GM12891 (cell line): ENCODE measurements around the gene ARSB.

Experiments used
- DNase-seq: peaks from one replicate; pipeline ENCODE4 v3.0.0; 2011; ENCODE audit warnings: low spot score; ENCODE audit not compliant: insufficient read length
- FAIRE-seq: peaks from 2 replicates; lab custom pipeline; 2011; peaks lifted over from hg19 to GRCh38; lab: Jason Lieb, UNC
- PAX5 ChIP-seq: IDR thresholded peaks from 2 replicates; pipeline ENCODE4 v1.6.1; 2011; ENCODE audit warnings: low read length, moderate library complexity, mild to moderate bottlenecking; ENCODE audit not compliant: insufficient read depth, severe bottlenecking
- POLR2A ChIP-seq: IDR thresholded peaks from 2 replicates; pipeline ENCODE4 v1.6.1; 2011; ENCODE audit warnings: low read depth, low read length, control low read depth
- POLR2AphosphoS5 ChIP-seq: IDR thresholded peaks from 2 replicates; pipeline ENCODE4 v1.6.1; 2011; ENCODE audit warnings: low read depth, low read length, control low read depth
- POU2F2 ChIP-seq: IDR thresholded peaks from 2 replicates; pipeline ENCODE4 v1.6.1; 2011; ENCODE audit warnings: low read depth, mild to moderate bottlenecking, control low read depth, low read length, moderate library complexity
- SPI1 ChIP-seq: IDR thresholded peaks from 2 replicates; pipeline ENCODE4 v1.6.1; 2011; ENCODE audit warnings: low read depth, low read length, control low read depth
- TAF1 ChIP-seq: IDR thresholded peaks from 2 replicates; pipeline ENCODE4 v1.6.1; 2011; ENCODE audit warnings: low read depth, low read length, control low read depth

The ARSB gene

GRCh38 chr5:78979909-78980308, 5.2 kb downstream of the ARSB start:
- DNase-seq (no peak), FAIRE-seq (no peak)
- TF ChIP-seq POU2F2 (no peak), POLR2A (no peak), POLR2AphosphoS5 (no peak), TAF1 (no peak), SPI1 (peak; percentile 85)

- DNase-seq (no peak), FAIRE-seq (peak; percentile 71)
- TF ChIP-seq POLR2AphosphoS5 (no peak), SPI1 (no peak), POU2F2 (no peak)
These were observed 5.9 kb downstream of the ARSB start for GRCh38 chr5:78979117-78979742.

GRCh38 chr5:78975035-78975434, 10.1 kb downstream of the ARSB start:
- DNase-seq: no peak
- TF ChIP-seq POLR2AphosphoS5 (no peak), POLR2A (no peak), POU2F2 (no peak), TAF1 (no peak), PAX5 (no peak), SPI1 (no peak)
- FAIRE-seq: no peak

DNA sequence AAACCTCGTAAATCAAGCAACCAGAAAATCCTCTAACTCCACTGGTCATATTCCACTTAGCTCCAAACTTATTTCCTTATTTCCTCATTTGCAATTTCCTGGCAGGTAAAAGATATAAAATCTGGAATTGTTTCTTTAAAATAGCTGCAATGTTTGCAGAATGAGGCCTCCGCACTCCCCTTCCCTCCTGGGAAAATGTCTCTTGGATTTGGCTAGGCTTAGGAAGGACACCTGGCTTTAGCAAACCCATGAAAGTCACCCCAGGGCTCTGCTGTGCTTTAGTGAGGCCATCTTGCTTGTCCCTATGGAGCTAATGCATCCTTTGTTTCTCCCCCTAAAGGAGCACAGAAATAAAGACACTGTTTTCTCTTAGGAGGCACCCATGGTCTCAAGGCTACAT, 10.5 kb downstream of the ARSB start:
- TF ChIP-seq POU2F2: no peak
- FAIRE-seq (no peak), DNase-seq (no peak)

DNA sequence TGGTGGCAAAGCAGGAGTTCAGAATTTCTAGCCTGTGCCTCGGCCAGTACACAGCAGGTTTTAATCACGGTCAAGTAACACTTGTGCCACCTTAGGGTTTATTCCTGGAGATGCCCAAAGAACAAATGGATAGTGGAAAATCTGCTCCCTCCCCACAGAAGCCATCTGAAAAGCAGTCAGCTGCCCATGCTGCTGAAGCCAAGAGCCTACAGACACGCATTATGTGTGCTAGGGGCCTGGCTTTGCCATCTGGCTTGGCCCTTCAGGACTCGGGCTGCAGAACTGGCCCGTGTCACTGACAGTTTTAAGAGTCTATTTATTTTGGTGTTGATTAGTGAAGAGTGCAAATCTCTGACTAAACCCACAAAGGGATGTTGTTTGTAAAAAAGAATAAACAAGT, 11.1 kb downstream of the ARSB start:
- TF ChIP-seq POLR2AphosphoS5 (no peak), PAX5 (no peak), SPI1 (no peak), POLR2A (no peak), POU2F2 (no peak), TAF1 (no peak)
- no peak for DNase-seq
- FAIRE-seq: no peak

GRCh38 chr5:78972654-78973428, 12.3 kb downstream of the ARSB start:
- FAIRE-seq: no peak
- no peak for DNase-seq
- TF ChIP-seq POLR2A: no peak

- FAIRE-seq (no peak), DNase-seq (no peak)
- no peak for TF ChIP-seq PAX5
- TF ChIP-seq POLR2A: no peak
- TF ChIP-seq SPI1: no peak
- no peak for TF ChIP-seq POU2F2
- TF ChIP-seq TAF1: no peak
- no peak for TF ChIP-seq POLR2AphosphoS5
These were observed 13.1 kb downstream of the ARSB start for GRCh38 chr5:78971998-78972397.

DNA sequence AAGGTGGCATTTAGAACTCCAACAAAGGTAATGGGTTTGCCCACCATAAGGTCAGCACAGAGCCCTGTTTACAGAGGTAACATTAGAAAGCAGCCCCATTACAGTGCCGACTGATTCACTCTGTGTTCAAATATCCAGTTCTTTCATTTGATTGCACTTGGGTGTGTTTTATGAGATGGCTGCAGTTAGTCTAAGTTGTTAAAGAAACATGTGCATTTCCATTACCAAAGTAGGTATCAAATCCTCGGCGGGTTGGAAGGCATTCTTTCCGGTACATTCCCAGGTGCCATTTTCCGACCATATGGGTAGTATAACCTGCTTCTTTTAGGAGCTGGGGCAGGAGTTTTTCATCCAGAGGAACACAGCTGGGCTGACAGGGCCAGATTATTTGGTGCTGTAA, 16.3 kb downstream of the ARSB start:
- FAIRE-seq: no peak
- TF ChIP-seq POLR2AphosphoS5 (no peak), POLR2A (no peak), TAF1 (no peak), SPI1 (no peak), POU2F2 (no peak), PAX5 (no peak)
- DNase-seq: no peak

GRCh38 chr5:78964889-78965288, 20.2 kb downstream of the ARSB start:
- DNase-seq: no peak
- TF ChIP-seq POU2F2: no peak
- TF ChIP-seq TAF1: no peak
- TF ChIP-seq SPI1: peak; percentile 21; the same call in 1 of the 2 replicates
- no peak for TF ChIP-seq POLR2A
- peak; percentile 74 for FAIRE-seq

DNA sequence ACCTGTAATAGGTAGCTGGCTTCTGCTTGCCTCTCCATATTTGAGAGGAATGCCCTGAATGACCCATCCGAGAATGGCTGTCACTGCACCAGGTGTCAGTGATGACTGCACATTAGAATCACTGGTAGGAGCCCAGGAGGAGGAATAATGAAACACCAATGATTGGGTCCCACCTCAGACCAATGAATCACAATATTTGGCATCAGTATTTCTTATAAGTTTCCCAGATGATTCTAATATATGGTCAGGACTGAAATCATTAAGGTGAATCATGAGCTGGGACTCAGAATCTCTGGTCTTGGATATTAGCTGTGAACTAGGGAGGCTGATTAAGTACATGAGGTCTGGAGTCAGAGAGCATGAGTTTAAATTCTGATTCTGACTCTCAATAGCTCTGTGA, 23.4 kb downstream of the ARSB start:
- FAIRE-seq (peak; percentile 41), DNase-seq (no peak)

DNA sequence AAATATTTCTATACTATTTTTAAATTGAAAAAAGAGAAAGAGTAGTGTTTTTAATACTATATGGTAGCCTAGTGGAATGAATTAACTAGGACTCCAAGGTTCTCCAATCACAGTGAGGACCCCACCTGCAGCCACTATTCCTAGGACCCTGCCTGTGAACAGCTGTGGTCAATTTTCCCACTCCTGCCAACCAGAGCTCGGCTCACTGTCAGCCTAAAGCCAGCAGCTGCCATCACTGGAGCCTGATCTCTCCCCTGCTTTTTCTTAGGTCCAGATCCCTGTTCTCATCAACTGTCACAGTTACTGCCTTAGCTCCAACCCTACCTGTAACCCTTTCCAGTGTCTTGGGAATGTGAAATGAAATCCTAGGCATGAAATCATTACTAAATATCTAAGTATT, 25.3 kb downstream of the ARSB start:
- FAIRE-seq: no peak

More for the DNA sequence above, 23.4 kb downstream of the ARSB start:
- TF ChIP-seq POLR2A (no peak), POU2F2 (no peak), SPI1 (no peak), POLR2AphosphoS5 (no peak), TAF1 (no peak), PAX5 (no peak)

More for the DNA sequence above, 25.3 kb downstream of the ARSB start:
- TF ChIP-seq SPI1 (no peak), POLR2A (no peak), PAX5 (no peak), TAF1 (no peak), POU2F2 (no peak), POLR2AphosphoS5 (no peak)
- no peak for DNase-seq
